ENCODE results near the gene RNLS.

RNLS gene

DNA sequence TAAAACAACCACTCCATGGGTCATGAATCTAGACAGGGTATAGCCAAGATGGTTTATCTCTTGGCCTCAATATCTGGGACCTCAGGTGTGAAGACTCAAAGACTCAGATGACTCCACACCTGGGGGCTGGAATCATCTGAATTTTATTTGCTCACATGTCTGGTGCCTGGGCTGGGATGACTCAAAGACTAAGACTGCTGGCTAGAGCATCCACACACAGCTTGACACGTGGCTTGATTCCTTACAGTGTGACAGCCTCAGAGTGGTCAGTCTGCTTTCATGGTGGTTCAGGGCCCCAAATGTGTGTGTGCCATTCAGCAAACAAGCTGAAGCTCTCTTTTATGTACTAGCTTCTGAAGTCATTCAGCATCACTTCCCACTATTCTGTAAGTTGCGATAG, 333.7 kb downstream of the RNLS start (continued):
- TF ChIP-seq MZF1 (tag by site-specific recombination; IDR thresholded peaks at IDR 0.05; ENCODE audit: borderline replicate concordance) (no peak), ZNF311 (tag by site-specific recombination; IDR thresholded peaks at IDR 0.05; ENCODE audit: borderline replicate concordance) (no peak), KLF16 (tag by site-specific recombination; IDR thresholded peaks at IDR 0.05) (no peak), ZNF768 (tag by site-specific recombination; IDR thresholded peaks at IDR 0.05) (no peak), ZNF521 (tag by site-specific recombination; IDR thresholded peaks at IDR 0.05) (no peak), ZNF664 (tag by site-specific recombination; IDR thresholded peaks at IDR 0.05) (no peak), ZNF544 (tag by site-specific recombination; IDR thresholded peaks at IDR 0.05) (no peak), ZNF791 (tag by site-specific recombination; IDR thresholded peaks at IDR 0.05) (no peak)
- TF ChIP-seq, protein P1, sequence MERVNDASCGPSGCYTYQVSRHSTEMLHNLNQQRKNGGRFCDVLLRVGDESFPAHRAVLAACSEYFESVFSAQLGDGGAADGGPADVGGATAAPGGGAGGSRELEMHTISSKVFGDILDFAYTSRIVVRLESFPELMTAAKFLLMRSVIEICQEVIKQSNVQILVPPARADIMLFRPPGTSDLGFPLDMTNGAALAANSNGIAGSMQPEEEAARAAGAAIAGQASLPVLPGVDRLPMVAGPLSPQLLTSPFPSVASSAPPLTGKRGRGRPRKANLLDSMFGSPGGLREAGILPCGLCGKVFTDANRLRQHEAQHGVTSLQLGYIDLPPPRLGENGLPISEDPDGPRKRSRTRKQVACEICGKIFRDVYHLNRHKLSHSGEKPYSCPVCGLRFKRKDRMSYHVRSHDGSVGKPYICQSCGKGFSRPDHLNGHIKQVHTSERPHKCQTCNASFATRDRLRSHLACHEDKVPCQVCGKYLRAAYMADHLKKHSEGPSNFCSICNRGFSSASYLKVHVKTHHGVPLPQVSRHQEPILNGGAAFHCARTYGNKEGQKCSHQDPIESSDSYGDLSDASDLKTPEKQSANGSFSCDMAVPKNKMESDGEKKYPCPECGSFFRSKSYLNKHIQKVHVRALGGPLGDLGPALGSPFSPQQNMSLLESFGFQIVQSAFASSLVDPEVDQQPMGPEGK (tag by site-specific recombination; IDR thresholded peaks at IDR 0.05) = no peak

DNA sequence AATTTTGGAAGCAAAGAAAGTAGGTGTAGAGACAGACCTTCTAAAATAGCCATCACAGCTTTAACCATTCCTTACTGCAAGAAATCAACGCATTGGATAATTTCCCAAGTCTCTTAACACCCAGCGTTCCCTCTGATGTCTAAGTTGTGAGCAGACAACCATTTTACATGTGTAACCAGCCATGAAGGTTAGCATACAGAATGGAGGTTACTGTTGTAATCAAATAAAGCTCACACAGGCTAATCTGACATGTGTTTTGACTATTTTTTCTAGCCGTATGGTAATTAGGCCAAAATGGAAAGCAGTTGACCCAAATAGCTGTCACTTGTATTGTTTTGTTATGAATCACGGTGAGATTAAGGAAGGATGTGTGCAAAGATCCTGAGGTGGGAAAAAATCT, 336.4 kb downstream of the RNLS start:
- Histone ChIP-seq H3K36me3 (ENCODE audit: control insufficient read depth in 2 of 2, insufficient read depth in 1 of 2, low read length in 2 of 2) (no peaks in the 10 kb centered on the region), H3K4me3 (ENCODE audit: low read depth, low read length) (no peak overlapping the region), H3K27ac (ENCODE audit: extremely low read depth, low read depth, low read length) (0 out of 2 replicates have a peak overlapping the region, but pooled peaks have one; percentile 61), H3K4me1 (ENCODE audit: control insufficient read depth, insufficient read depth, low read length) (peaks cover 13% of the 10 kb centered on the region), H3K9me3 (ENCODE audit: control insufficient read depth, insufficient read depth, low read depth, low read length) (no peaks in the 10 kb centered on the region)
- CTCF ChIA-PET = interaction anchor here (0.8 kb wide), 1 partner anchor 22 kb away, joined by 3 read pairs; no protein-coding TSS in a partner anchor
- POLR2A ChIA-PET = interaction anchor here (1.2 kb wide), 1 partner anchor 14 kb away, joined by 3 read pairs; no protein-coding TSS in a partner anchor
- TF ChIP-seq SETDB1 (IDR thresholded peaks at IDR 0.05; ENCODE audit: insufficient read length, low read length) = no peak
- TF ChIP-seq ZNF19 (tag by site-specific recombination; IDR thresholded peaks at IDR 0.05; ENCODE audit: low read depth) = no peak
- no peak for TF ChIP-seq ZNF701 (tag by site-specific recombination; IDR thresholded peaks at IDR 0.05)
- TF ChIP-seq ZNF558 (tag by site-specific recombination; IDR thresholded peaks at IDR 0.05) = no peak
- no peak for TF ChIP-seq ZNF174 (tag by site-specific recombination; IDR thresholded peaks at IDR 0.05)
- no peak for TF ChIP-seq ZNF621 (tag by site-specific recombination; IDR thresholded peaks at IDR 0.05)
- no peak for TF ChIP-seq IKZF3 (tag by site-specific recombination; IDR thresholded peaks at IDR 0.05)
- TF ChIP-seq ZNF544 (tag by site-specific recombination; IDR thresholded peaks at IDR 0.05) = no peak
- no peak for TF ChIP-seq ZNF561 (tag by site-specific recombination; IDR thresholded peaks at IDR 0.05; ENCODE audit: borderline replicate concordance)
- TF ChIP-seq, protein P2, sequence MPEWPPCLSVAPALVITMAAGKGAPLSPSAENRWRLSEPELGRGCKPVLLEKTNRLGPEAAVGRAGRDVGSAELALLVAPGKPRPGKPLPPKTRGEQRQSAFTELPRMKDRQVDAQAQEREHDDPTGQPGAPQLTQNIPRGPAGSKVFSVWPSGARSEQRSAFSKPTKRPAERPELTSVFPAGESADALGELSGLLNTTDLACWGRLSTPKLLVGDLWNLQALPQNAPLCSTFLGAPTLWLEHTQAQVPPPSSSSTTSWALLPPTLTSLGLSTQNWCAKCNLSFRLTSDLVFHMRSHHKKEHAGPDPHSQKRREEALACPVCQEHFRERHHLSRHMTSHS (tag by site-specific recombination; IDR thresholded peaks at IDR 0.05) = no peak
- no peak for TF ChIP-seq ZNF114 (tag by site-specific recombination; IDR thresholded peaks at IDR 0.05)
- no peak for TF ChIP-seq ZNF140 (tag by site-specific recombination; IDR thresholded peaks at IDR 0.05)
- no peak for TF ChIP-seq ZNF23 (tag by site-specific recombination; IDR thresholded peaks at IDR 0.05; ENCODE audit: borderline replicate concordance)

DNA sequence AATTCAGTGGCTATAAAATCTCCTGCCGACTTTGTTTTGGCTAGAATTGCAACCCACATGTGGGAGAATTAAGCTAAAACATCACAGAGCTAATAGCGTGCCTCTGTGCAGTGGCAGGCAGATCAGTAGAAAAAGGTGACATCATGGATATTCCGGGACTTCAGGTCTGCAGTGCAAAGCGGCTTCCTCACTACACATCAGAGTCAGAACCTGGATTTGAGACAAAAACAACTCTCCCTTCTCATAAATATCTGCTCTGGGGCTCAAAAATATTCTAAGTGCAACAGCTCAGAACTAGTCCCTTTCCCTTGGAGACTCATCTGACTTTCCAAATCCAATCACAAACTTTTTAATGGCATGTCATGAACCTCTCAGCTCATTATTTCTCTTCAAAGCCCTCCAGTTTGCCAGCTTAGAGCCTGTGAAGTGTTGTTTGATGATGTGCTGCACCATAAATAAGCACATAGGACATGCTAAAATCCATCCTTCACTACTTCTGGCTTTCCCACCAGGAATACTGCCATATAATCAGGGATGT, 337.1 kb downstream of the RNLS start:
- H3K36me3 ChIP-seq (ENCODE audit: control insufficient read depth in 2 of 2, insufficient read depth in 1 of 2, low read length in 2 of 2) = no peaks in the 10 kb centered on the region
- H3K4me1 ChIP-seq (ENCODE audit: control insufficient read depth, insufficient read depth, low read length) = peaks cover 13% of the 10 kb centered on the region
- H3K27ac ChIP-seq (ENCODE audit: extremely low read depth, low read depth, low read length) = peak overlapping the region; percentile 61
- H3K4me3 ChIP-seq (ENCODE audit: low read depth, low read length) = no peak overlapping the region
- no peaks in the 10 kb centered on the region for H3K9me3 ChIP-seq (ENCODE audit: control insufficient read depth, insufficient read depth, low read depth, low read length)
- POLR2A ChIA-PET = interaction anchor here (1.2 kb wide), 1 partner anchor 15 kb away, joined by 3 read pairs; no protein-coding TSS in a partner anchor
- CTCF ChIA-PET = no interaction called here
- TF ChIP-seq ZNF629 (tag by site-specific recombination; IDR thresholded peaks at IDR 0.05) (peak; percentile 61), ZNF311 (tag by site-specific recombination; IDR thresholded peaks at IDR 0.05; ENCODE audit: borderline replicate concordance) (no peak), KLF1 (tag by site-specific recombination; IDR thresholded peaks at IDR 0.05) (no peak), ZNF555 (tag by site-specific recombination; conservative IDR thresholded peaks at IDR 0.05) (no peak), GFI1B (tag by site-specific recombination; IDR thresholded peaks at IDR 0.05) (no peak), ZNF248 (tag by site-specific recombination; IDR thresholded peaks at IDR 0.05) (no peak), GLIS2 (tag by site-specific recombination; IDR thresholded peaks at IDR 0.05) (no peak), ZNF530 (tag by site-specific recombination; IDR thresholded peaks at IDR 0.05; ENCODE audit: low read depth) (no peak)
- TF ChIP-seq, protein P3, sequence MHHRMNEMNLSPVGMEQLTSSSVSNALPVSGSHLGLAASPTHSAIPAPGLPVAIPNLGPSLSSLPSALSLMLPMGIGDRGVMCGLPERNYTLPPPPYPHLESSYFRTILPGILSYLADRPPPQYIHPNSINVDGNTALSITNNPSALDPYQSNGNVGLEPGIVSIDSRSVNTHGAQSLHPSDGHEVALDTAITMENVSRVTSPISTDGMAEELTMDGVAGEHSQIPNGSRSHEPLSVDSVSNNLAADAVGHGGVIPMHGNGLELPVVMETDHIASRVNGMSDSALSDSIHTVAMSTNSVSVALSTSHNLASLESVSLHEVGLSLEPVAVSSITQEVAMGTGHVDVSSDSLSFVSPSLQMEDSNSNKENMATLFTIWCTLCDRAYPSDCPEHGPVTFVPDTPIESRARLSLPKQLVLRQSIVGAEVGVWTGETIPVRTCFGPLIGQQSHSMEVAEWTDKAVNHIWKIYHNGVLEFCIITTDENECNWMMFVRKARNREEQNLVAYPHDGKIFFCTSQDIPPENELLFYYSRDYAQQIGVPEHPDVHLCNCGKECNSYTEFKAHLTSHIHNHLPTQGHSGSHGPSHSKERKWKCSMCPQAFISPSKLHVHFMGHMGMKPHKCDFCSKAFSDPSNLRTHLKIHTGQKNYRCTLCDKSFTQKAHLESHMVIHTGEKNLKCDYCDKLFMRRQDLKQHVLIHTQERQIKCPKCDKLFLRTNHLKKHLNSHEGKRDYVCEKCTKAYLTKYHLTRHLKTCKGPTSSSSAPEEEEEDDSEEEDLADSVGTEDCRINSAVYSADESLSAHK (tag by site-specific recombination; IDR thresholded peaks at IDR 0.05) = no peak
